ENCODE data around the gene ZSWIM1.

GRCh38 chr20:45910670-45911485, 29.9 kb downstream of the ZSWIM1 start:
- TF ChIP-seq CTCF (IDR thresholded peaks at IDR 0.05; ENCODE audit: insufficient read depth, low read length): no peak
- no peak for TF ChIP-seq REST (IDR thresholded peaks at IDR 0.05; ENCODE audit: insufficient replicate concordance, low read depth)

All from HL-60 (cell line).